H1 (cell line): Measurements from ENCODE around the gene EXD2. TPM values are rescaled to one million over a fixed set of nuclear protein-coding genes. Genes with fewer than 3 reads are reported as not detected.

Source experiments
- ATF3 ChIP-seq: IDR thresholded peaks from 2 replicates; pipeline ENCODE4 v1.6.1; 2011; ENCODE audit warnings: low read depth, mild to moderate bottlenecking, low read length; ENCODE audit not compliant: insufficient read depth
- CREB1 ChIP-seq: IDR thresholded peaks from 2 replicates; pipeline ENCODE4 v1.6.1; 2012; ENCODE audit warnings: inconsistent platforms
- MAFK ChIP-seq: IDR thresholded peaks from 2 replicates; pipeline ENCODE4 v1.6.1; 2012; ENCODE audit warnings: low read depth, mild to moderate bottlenecking, improper control_type of control experiment, low read length
- NRF1 ChIP-seq: IDR thresholded peaks from 2 replicates; pipeline ENCODE4 v1.6.1; 2011; ENCODE audit warnings: mild to moderate bottlenecking, low read depth, low read length, improper control_type of control experiment
- POU5F1 ChIP-seq: IDR thresholded peaks from 2 replicates; pipeline ENCODE4 v1.6.1; 2011; ENCODE audit warnings: low read depth, mild to moderate bottlenecking, low read length, moderate library complexity
- polyA plus RNA-seq, 7 experiments: library from polyadenylated mRNA; depleted of rRNA in 3 of 7; stranded (reverse) in 5 of 7; unstranded in 2 of 7; fragments of >200 nt in 5 of 7; fragments of 200-250 nt in 2 of 7; gene quantifications; 1 replicate in 5 of 7; 2 replicates in 1 of 7; 4 replicates in 1 of 7; pipeline versions ENCODE4 v1.2.1 to v1.2.3, GENCODE V29; 2011 to 2013; ENCODE audit warnings: missing spikeins in 2 of 7, mixed read lengths in 2 of 7
- total RNA-seq: library from RNA; stranded (reverse); fragmentation: NEBNext Ultra II Directional; extraction: Animal tissue kit (Norgen Biotek cat#: 25700); gene quantifications from 2 replicates; pipeline ENCODE4 v1.2.1, GENCODE V29; 2021

The EXD2 gene
- total and polyA plus RNA-seq, 2 of the 8 experiments (the other 6 are each of a cell fraction or from before 2014, with no cell fraction given): 11.9 to 25.9 TPM

GRCh38 chr14:69237142-69237541, 45.8 kb downstream of the EXD2 start (continued):
- TF ChIP-seq ATF3: no peak
- no peak for TF ChIP-seq CREB1
- no peak for TF ChIP-seq MAFK
- no peak for TF ChIP-seq NRF1
- TF ChIP-seq POU5F1: no peak
- TF ChIP-seq, all 59 proteins: peak for 0
